HG03354 (cell line): ENCODE measurements around the gene NPR2.

Experiments
- ATAC-seq: cut with Tn5 transposase; IDR thresholded peaks from one replicate; pipeline ENCODE4 v1.9.1; 2021; ENCODE audit warnings: mild to moderate bottlenecking; ENCODE audit not compliant: unreplicated experiment, poor library complexity, severe bottlenecking

Gene NPR2

DNA sequence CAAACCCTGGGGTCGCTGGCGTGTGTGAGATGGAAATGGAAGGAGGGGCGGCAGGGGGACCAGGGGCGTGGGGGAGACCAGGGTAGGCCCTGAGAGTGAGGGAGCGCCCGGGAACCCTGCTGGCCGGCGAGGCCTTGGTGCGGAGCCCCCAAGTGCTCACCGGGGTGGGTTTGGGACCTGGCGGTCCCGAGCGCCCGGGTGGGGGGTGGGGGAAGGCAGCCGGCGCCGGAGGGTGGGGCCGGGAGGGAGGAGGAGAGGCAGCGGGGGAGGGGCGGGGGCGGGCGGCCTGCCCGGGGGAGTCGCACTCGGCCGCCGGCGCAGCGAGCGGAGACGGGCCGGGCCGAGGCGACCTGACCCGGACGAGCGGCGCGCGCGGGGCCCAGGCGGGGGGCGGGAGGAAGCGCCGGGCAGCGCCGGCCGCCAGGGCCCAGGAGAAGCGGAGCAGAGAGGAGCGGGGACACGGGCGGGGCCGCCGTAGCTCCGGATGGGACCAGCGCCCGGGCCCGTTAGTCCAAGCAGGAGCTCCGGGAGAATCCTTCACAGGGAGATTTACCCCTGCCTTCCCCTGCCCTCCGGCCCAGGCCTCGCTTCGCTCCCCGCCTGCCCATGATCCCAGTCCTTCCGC lies at the start of gene NPR2:
NPR2 (plus strand) TSS at position 295 of the 625 bp plus-strand sequence. CDS start 818 bp downstream, outside the sequence.
- ATAC-seq, result no peak

- no peak for ATAC-seq
Observed at GRCh38 chr9:35741740-35742139, 49.7 kb upstream of the NPR2 start.

- no peak for ATAC-seq
Observed at GRCh38 chr9:35743452-35743851, 47.9 kb upstream of the NPR2 start.

DNA sequence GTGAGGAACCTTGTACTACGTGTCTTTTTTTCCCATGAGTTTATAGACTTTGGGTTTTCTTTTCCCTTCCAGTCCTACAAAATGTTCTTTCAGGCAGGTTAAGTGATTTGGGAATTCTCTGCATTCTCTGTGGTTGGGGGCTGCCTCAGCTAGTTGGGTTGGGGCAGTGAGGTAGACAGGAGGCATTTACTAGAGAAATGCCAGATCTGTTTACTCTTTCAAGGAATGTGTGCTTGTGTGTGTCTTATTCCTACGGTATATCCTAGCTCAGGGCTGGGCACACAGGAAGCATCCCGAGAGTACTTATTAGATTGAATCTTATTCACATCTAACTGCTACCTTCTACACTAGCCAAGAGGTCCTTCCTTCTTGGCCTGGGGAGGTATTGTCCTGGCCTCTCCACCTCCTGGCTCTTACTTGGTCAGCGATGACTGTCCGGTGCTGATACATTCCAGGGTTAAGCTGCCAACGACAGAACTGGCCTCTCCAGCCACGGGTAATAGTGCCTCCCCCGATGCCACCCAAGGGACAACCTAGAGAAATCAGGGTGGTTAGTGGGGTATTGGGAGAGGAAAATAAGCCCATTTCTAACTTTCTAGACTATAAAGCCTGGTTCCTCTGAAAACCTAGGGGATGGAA lies 47.4 kb upstream of the NPR2 start:
- no peak for ATAC-seq

- ATAC-seq, result no peak
Observed at GRCh38 chr9:35745569-35745968, 45.8 kb upstream of the NPR2 start.

DNA sequence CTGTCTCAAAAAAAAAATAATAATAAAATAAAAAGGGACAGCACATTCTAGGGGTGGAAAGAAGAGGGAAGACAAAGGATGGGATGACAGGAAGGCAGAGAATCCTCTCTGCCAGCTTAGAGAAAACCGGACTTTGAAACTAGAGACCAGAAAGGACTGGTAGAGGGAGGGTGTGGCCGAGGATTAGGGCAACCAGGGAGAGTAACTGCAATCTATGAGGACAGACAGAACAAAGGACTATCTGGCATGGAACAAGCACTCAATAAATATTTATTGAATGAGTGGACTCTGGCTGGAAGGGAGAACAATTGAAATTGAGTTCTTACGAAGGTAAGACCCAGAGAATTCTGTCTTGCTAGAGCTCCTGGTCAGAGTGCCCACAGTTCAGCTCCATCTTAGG lies 44.8 kb upstream of the NPR2 start:
- no peak for ATAC-seq

GRCh38 chr9:35748242-35748857 lies 43.0 kb upstream of the NPR2 start:
- ATAC-seq, result no peak

GRCh38 chr9:35748858-35749514 lies 42.4 kb upstream of the NPR2 start, which contains the start of the genes GBA2 and RGP1:
GBA2 (minus strand) TSS chr9:35749228; CDS start chr9:35748704, 524 bp downstream.
RGP1 (plus strand) TSS chr9:35749287; CDS start chr9:35749756, 469 bp downstream.
- peak; percentile 82 for ATAC-seq

DNA sequence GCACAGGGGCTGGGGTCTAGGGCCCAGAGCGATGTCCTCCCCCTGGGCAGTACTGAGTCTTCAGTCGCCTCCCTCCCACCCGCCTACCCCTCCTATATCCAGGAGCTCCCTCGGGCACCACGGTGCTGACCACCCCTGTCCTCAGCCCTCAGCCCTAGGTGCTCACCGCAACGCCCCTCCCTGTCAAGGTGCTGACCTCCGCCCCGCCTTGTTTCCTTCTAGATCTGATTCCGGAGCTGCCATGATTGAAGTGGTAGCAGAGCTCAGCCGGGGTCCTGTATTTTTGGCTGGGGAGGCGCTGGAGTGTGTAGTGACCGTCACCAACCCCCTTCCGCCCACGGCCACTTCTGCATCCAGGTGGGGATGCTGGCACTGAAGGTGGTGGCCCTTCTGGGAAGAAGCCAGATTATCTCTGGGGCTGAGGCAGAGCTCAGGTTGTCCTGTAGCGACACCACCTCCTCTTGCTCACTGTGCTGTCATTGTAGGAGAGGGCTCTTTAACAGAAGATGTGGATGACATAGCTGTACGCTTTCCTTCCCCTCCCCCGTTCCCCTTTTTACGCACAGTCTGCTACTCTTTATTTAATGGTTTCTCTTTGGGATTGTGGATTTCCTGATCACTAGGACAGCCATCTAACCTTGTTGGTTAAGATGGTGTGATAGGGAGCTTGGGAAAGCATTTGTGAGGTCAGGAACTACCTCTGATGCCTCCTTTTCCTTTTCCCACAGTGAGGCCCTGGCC lies 41.7 kb upstream of the NPR2 start:
- peak; percentile 27 for ATAC-seq

DNA sequence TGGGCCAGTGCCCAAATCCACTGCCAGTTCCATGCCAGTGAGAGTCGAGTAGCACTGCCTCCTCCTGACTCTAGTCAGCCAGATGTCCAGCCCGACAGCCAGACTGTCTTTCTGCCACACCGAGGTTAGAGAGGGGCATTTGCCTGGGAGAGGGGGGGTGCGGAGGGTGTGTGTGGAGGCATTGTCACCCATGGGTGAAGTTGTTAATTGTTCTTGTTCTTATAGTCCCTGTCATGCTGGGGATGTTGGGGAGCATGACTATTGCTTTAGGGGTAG lies 41.2 kb upstream of the NPR2 start:
- ATAC-seq, result no peak

DNA sequence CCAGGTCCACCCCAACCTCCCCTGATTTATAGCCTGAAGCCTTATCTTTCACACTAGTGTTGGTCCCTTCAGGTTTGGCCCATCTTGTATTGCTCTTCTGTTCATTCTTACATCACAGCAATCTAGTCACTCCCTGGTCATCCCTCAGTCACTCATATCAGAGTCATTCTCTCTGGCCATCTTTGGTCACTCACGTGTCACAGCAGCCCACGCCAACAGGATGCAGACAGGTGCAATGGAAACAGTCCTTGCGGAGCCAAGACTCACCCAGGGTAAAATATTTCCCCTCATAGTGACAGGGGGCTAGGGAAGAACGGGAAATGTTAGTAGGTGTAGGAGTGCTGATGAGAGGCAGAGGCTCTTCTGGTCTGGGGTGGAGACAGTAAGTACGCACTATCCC lies 37.9 kb upstream of the NPR2 start:
- ATAC-seq, result no peak

- no peak for ATAC-seq
Observed at GRCh38 chr9:35754264-35754663, 37.1 kb upstream of the NPR2 start, which contains the start of gene MSMP. MSMP (minus strand) TSS chr9:35754276; CDS start chr9:35754129, 147 bp downstream.

DNA sequence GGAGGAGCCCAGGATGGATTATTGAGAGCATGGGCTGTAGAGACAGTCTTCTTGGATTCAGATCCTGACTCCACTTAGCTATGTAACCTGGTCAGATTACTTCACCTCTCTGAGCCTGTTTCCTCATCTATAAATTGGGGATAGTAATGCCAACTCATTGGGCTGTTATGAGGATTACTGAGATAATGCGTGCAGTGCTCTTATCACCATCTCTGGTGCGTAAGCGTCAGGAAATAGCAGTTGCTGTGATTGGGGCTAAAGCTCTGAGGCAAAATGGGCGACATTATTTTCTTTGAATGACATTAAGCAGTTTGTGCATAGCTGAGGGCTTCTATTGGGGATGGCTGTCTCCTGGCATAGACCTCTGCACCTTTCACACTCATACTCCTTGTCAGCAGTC lies 36.3 kb upstream of the NPR2 start:
- ATAC-seq, result no peak

DNA sequence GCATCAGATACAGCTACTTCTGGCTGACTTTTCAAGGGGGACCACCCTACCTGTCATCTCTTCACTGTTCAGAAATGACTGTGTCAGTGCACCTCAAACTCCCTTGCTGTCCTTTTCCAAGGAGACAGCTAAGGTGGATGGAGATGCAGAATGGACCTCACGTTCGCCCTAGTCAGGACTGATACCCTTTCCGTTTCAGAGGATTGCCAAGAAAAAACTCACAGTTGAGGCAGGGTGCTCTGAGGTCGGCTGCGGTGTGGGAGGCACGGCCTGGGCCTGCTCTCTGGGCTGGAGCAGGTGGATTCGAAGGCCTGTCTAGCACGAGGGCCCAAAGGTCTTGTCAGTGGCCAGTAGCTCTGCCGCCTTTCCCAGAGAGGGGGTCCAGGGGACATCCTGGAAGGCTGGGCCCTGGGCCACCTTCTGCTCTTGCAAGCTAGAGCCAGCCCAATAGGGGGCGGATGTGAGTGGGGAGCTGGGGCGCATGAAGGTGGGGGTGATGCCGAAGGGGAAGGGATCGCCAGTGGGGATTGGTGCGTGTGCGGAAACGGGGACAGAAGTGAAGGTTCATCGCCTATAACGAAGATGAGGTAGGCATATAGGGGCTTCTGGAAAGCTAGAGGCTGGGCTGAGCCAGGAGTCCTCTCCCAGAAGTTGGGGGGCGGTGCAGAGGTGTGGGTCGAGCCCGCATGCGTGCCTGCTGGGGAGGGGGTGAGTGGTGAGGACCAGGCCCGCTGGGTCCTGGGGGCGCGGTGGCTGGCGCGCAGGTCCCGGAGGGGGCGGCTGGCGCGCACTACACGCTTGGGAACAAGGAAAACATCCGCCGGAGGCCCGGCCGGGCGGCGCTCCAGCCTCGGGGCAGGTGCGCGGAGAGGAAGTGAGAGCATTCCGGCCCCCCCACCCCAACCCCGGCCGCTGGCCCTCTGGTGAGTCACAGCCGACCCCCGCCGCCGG lies 34.8 kb upstream of the NPR2 start:
- peak; percentile 69 for ATAC-seq

- peak; percentile 55 for ATAC-seq
Observed at GRCh38 chr9:35757226-35757891, 34.0 kb upstream of the NPR2 start.

- ATAC-seq, result no peak
Observed at GRCh38 chr9:35757892-35758275, 33.5 kb upstream of the NPR2 start.

GRCh38 chr9:35758475-35759050 lies 32.8 kb upstream of the NPR2 start:
- ATAC-seq, result no peak

GRCh38 chr9:35759795-35760194 lies 31.6 kb upstream of the NPR2 start:
- ATAC-seq, result no peak
